ENCODE data around the gene ATXN3. TPM values are rescaled to one million over a fixed set of nuclear protein-coding genes. Genes with fewer than 3 reads are reported as not detected.

The ATXN3 gene
- total and polyA plus RNA-seq, 8 donors = 8.0 to 34.0 (median 13.0) TPM

GRCh38 chr14:92021523-92021922 lies 84.9 kb downstream of the ATXN3 start:
- Histone ChIP-seq H3K4me3 (no peak overlapping the region), H3K27me3 (no peaks in the 10 kb centered on the region), H3K36me3 (peaks cover 0 to 24% (median 2%) of the 10 kb centered on the region in 3 donors), H3K9me3 (no peaks in the 10 kb centered on the region), H3K4me1 (peaks cover 0 to 16% (median 9%) of the 10 kb centered on the region in 3 donors), H3K27ac (no peak overlapping the region)
- TF ChIP-seq, protein P1, sequence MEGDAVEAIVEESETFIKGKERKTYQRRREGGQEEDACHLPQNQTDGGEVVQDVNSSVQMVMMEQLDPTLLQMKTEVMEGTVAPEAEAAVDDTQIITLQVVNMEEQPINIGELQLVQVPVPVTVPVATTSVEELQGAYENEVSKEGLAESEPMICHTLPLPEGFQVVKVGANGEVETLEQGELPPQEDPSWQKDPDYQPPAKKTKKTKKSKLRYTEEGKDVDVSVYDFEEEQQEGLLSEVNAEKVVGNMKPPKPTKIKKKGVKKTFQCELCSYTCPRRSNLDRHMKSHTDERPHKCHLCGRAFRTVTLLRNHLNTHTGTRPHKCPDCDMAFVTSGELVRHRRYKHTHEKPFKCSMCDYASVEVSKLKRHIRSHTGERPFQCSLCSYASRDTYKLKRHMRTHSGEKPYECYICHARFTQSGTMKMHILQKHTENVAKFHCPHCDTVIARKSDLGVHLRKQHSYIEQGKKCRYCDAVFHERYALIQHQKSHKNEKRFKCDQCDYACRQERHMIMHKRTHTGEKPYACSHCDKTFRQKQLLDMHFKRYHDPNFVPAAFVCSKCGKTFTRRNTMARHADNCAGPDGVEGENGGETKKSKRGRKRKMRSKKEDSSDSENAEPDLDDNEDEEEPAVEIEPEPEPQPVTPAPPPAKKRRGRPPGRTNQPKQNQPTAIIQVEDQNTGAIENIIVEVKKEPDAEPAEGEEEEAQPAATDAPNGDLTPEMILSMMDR (IDR thresholded peaks at IDR 0.05) = no peak
- 95 to 97% methylated on average over 3 of the region's 3 CpGs for WGBS, 2 donors
- intact Hi-C loops (cut with DNase I) = no loop called here
- DNase-seq (no peak), FAIRE-seq (no peak), ATAC-seq (no peak)

DNA sequence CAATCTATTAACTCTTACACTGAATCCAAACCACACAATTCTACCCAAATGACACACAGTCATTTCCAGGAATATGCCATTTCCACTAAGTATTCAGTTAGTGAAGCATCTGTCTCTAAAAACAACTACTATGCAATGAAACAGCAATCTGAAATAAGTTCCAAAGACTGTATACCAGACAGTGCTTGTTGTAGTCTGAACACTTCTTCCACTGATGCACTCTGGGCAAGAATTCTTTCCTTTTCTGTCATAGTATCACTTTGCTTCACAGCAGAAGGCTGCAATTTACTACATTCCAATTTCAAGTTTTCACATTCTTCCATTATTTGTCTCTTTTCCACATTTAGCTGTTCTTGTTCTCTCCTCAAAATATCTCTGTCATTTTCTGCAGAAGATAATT lies 92.3 kb downstream of the ATXN3 start:
- intact Hi-C loops (cut with DNase I) = no loop called here
- Histone ChIP-seq H3K27ac (no peak overlapping the region), H3K4me1 (peaks cover 5 to 12% (median 9%) of the 10 kb centered on the region in 3 donors), H3K4me3 (no peak overlapping the region), H3K36me3 (peaks cover 0 to 49% (median 19%) of the 10 kb centered on the region in 3 donors), H3K27me3 (no peaks in the 10 kb centered on the region), H3K9me3 (no peaks in the 10 kb centered on the region)
- DNase-seq (no peak), FAIRE-seq (no peak), ATAC-seq (no peak)
- TF ChIP-seq, protein P1 (IDR thresholded peaks at IDR 0.05) = no peak

GRCh38 chr14:92012121-92012748 lies 94.1 kb downstream of the ATXN3 start:
- ATAC-seq (peak; percentile 84 to 94 (median 91)), DNase-seq (no peak), FAIRE-seq (no peak)
- no peaks in the 10 kb centered on the region for H3K27me3 ChIP-seq
- intact Hi-C loops (cut with DNase I) = no loop called here
- no peak overlapping the region for H3K4me3 ChIP-seq
- H3K4me1 ChIP-seq = peaks cover 5 to 12% (median 9%) of the 10 kb centered on the region in 3 donors
- TF ChIP-seq, protein P1 (IDR thresholded peaks at IDR 0.05) = no peak
- no peak overlapping the region for H3K27ac ChIP-seq
- no peaks in the 10 kb centered on the region for H3K9me3 ChIP-seq
- WGBS, 2 donors = 20 to 21% methylated on average over 4 of the region's 4 CpGs
- peaks cover 0 to 49% (median 19%) of the 10 kb centered on the region in 3 donors for H3K36me3 ChIP-seq

- FAIRE-seq = no peak
These were observed 95.7 kb downstream of the ATXN3 start for GRCh38 chr14:92010644-92011043.

GRCh38 chr14:92009604-92010003 lies 96.8 kb downstream of the ATXN3 start:
- H3K36me3 ChIP-seq = peaks cover 0 to 51% (median 28%) of the 10 kb centered on the region in 3 donors
- H3K27me3 ChIP-seq = no peaks in the 10 kb centered on the region
- H3K4me1 ChIP-seq = peaks cover 5 to 12% (median 6%) of the 10 kb centered on the region in 3 donors
- H3K9me3 ChIP-seq = no peaks in the 10 kb centered on the region
- TF ChIP-seq, protein P1 (IDR thresholded peaks at IDR 0.05) = no peak
- H3K4me3 ChIP-seq = no peak overlapping the region
- DNase-seq (no peak), FAIRE-seq (no peak), ATAC-seq (no peak)
- WGBS, 2 donors = 55 to 61% methylated on average over 1 of the region's 1 CpG
- H3K27ac ChIP-seq = no peak overlapping the region
- intact Hi-C loops (cut with DNase I) = no loop called here

More at GRCh38 chr14:92010644-92011043, 95.7 kb downstream of the ATXN3 start:
- H3K36me3 ChIP-seq = peaks cover 0 to 53% (median 25%) of the 10 kb centered on the region in 3 donors
- peaks cover 5 to 12% (median 6%) of the 10 kb centered on the region in 3 donors for H3K4me1 ChIP-seq
- intact Hi-C loops (cut with DNase I) = no loop called here
- no peaks in the 10 kb centered on the region for H3K9me3 ChIP-seq
- DNase-seq (no peak), ATAC-seq (no peak)
- TF ChIP-seq, protein P1 (IDR thresholded peaks at IDR 0.05) = no peak
- no peaks in the 10 kb centered on the region for H3K27me3 ChIP-seq
- WGBS, 2 donors = 96% methylated on average over 3 of the region's 3 CpGs
- H3K4me3 ChIP-seq = no peak overlapping the region
- no peak overlapping the region for H3K27ac ChIP-seq

Data from pancreas (tissue), 10 donors.